Jurkat, Clone E6-1 (cell line): Measurements from ENCODE around the gene IFIT1B.
"Not testable (repeated sequence)": the region's sequence is repeated elsewhere in the genome, so short reads cannot be mapped to it uniquely, and the experiment has no call there.

Experiments
- DNase-seq: peaks from one replicate; pipeline ENCODE4 v3.0.0-alpha.2; 2011; ENCODE audit warnings: low read depth, low spot score
- H3K4me3 ChIP-seq: 2 replicates; pipeline ENCODE4 v1.5.1; 2011; ENCODE audit warnings: mild to moderate bottlenecking, low read length, control low read depth, moderate library complexity

Gene IFIT1B

GRCh38 chr10:89347701-89348457 lies 30.0 kb upstream of the IFIT1B start:
- H3K4me3 ChIP-seq, result no peak overlapping the region
- DNase-seq, result no peak

- DNase-seq, result no peak
- H3K4me3 ChIP-seq, result no peak overlapping the region
These were observed 29.4 kb upstream of the IFIT1B start for GRCh38 chr10:89348481-89348880.

- H3K4me3 ChIP-seq, result no peak overlapping the region
- no peak for DNase-seq
These were observed 28.9 kb upstream of the IFIT1B start for GRCh38 chr10:89348975-89349374.

- not testable (repeated sequence) for H3K4me3 ChIP-seq, DNase-seq
These were observed 27.1 kb upstream of the IFIT1B start for GRCh38 chr10:89350631-89351315.

GRCh38 chr10:89351412-89351779 lies 26.5 kb upstream of the IFIT1B start:
- no peak for DNase-seq
- H3K4me3 ChIP-seq, result no peak overlapping the region

- H3K4me3 ChIP-seq, result no peak overlapping the region
- no peak for DNase-seq
These were observed 25.9 kb upstream of the IFIT1B start for GRCh38 chr10:89351780-89352597.

GRCh38 chr10:89352802-89353201 lies 25.1 kb upstream of the IFIT1B start:
- no peak overlapping the region for H3K4me3 ChIP-seq
- DNase-seq, result no peak

GRCh38 chr10:89355394-89355931 lies 22.4 kb upstream of the IFIT1B start:
- no peak for DNase-seq
- no peak overlapping the region for H3K4me3 ChIP-seq

GRCh38 chr10:89357096-89357495 lies 20.8 kb upstream of the IFIT1B start:
- H3K4me3 ChIP-seq, result no peak overlapping the region
- DNase-seq, result no peak

- H3K4me3 ChIP-seq, result no peak overlapping the region
- no peak for DNase-seq
These were observed 19.9 kb upstream of the IFIT1B start for GRCh38 chr10:89357975-89358374.

- no peak overlapping the region for H3K4me3 ChIP-seq
- DNase-seq, result no peak
These were observed 17.7 kb upstream of the IFIT1B start for GRCh38 chr10:89360157-89360556.

- no peak overlapping the region for H3K4me3 ChIP-seq
- DNase-seq, result no peak
These were observed 14.9 kb upstream of the IFIT1B start for GRCh38 chr10:89362929-89363328.

- DNase-seq, result no peak
- no peak overlapping the region for H3K4me3 ChIP-seq
These were observed 14.0 kb upstream of the IFIT1B start for GRCh38 chr10:89363729-89364442.

- no peak for DNase-seq
- no peak overlapping the region for H3K4me3 ChIP-seq
These were observed 13.3 kb upstream of the IFIT1B start for GRCh38 chr10:89364531-89364930.

- H3K4me3 ChIP-seq, result no peak overlapping the region
- no peak for DNase-seq
These were observed 10.3 kb upstream of the IFIT1B start for GRCh38 chr10:89367529-89367928.

GRCh38 chr10:89368129-89368528 lies 9.7 kb upstream of the IFIT1B start:
- no peak overlapping the region for H3K4me3 ChIP-seq
- DNase-seq, result no peak

GRCh38 chr10:89369156-89370105 lies 8.4 kb upstream of the IFIT1B start:
- no peak for DNase-seq
- H3K4me3 ChIP-seq, result no peak overlapping the region

- DNase-seq, result no peak
- H3K4me3 ChIP-seq, result no peak overlapping the region
These were observed 6.8 kb upstream of the IFIT1B start for GRCh38 chr10:89371079-89371478.
